ENCODE data around the gene B4GALNT3. TPM values are rescaled to one million over a fixed set of nuclear protein-coding genes. Genes with fewer than 3 reads are reported as not detected.

Gene B4GALNT3
- total RNA-seq, 2 experiments from 2014 or later = 3.4 to 5.4 TPM

GRCh38 chr12:578748-579419 lies 119.1 kb downstream of the B4GALNT3 start:
- no peaks in the 10 kb centered on the region for H4K20me1 ChIP-seq (ENCODE audit: insufficient read depth, low read length)
- no peaks in the 10 kb centered on the region for H3K79me2 ChIP-seq (ENCODE audit: insufficient read depth, low read depth, low read length)
- no peak for DNase-seq (ENCODE audit: low spot score)
- ChIA-PET CTCF (ENCODE audit: unreplicated experiment) (no interaction called here), POLR2A (interaction anchor here (0.6 to 1.3 kb wide), 3 partner anchors 13 to 464 kb away, joined by 3 read pairs; no protein-coding TSS in a partner anchor)
- H3K9me2 ChIP-seq (ENCODE audit: insufficient read depth, low read length) = no peaks in the 10 kb centered on the region
- H2AFZ ChIP-seq (ENCODE audit: low read length) = no peak overlapping the region
- TF ChIP-seq CTCF (conservative IDR thresholded peaks at IDR 0.05; ENCODE audit: low read length) (no peak), EZH2phosphoT487 (IDR thresholded peaks at IDR 0.05; ENCODE audit: borderline replicate concordance, low read depth, low read length) (no peak)
- H3K36me3 ChIP-seq (ENCODE audit: insufficient read depth, low read length) = no peaks in the 10 kb centered on the region
- H3K4me3 ChIP-seq (ENCODE audit: low read depth, low read length, poor library complexity, severe bottlenecking) = no peak overlapping the region
- peaks cover 13% of the 10 kb centered on the region for H3K4me1 ChIP-seq (ENCODE audit: insufficient read depth, low read length, poor library complexity, severe bottlenecking)
- no peaks in the 10 kb centered on the region for H3K9me3 ChIP-seq (ENCODE audit: low read length)
- intact Hi-C loops (cut with micrococcal nuclease; ENCODE audit: unreplicated experiment) = loop anchor here (10.0 kb wide), 2 partner anchors 96 to 516 kb away; no protein-coding TSS in a partner anchor
- H3K27ac ChIP-seq (ENCODE audit: low read depth, low read length, poor library complexity, severe bottlenecking) = no peak overlapping the region
- H3K4me2 ChIP-seq (ENCODE audit: low read length) = no peak overlapping the region
- BruUV-seq (replicated peaks) = no TSS peak

GRCh38 chr12:579420-580110 lies 119.8 kb downstream of the B4GALNT3 start:
- CTCF ChIA-PET (ENCODE audit: unreplicated experiment) = no interaction called here
- H3K9me3 ChIP-seq (ENCODE audit: low read length) = no peaks in the 10 kb centered on the region
- H3K4me1 ChIP-seq (ENCODE audit: insufficient read depth, low read length, poor library complexity, severe bottlenecking) = peaks cover 13% of the 10 kb centered on the region
- H3K27ac ChIP-seq (ENCODE audit: low read depth, low read length, poor library complexity, severe bottlenecking) = no peak overlapping the region
- no peak for DNase-seq (ENCODE audit: low spot score)
- no peak overlapping the region for H3K4me2 ChIP-seq (ENCODE audit: low read length)
- no peaks in the 10 kb centered on the region for H3K79me2 ChIP-seq (ENCODE audit: insufficient read depth, low read depth, low read length)
- BruUV-seq (replicated peaks) = no TSS peak
- no peaks in the 10 kb centered on the region for H4K20me1 ChIP-seq (ENCODE audit: insufficient read depth, low read length)
- H3K4me3 ChIP-seq (ENCODE audit: low read depth, low read length, poor library complexity, severe bottlenecking) = no peak overlapping the region
- no peaks in the 10 kb centered on the region for H3K9me2 ChIP-seq (ENCODE audit: insufficient read depth, low read length)
- intact Hi-C loops (cut with micrococcal nuclease; ENCODE audit: unreplicated experiment) = loop anchor here (10.0 kb wide), 2 partner anchors 95 to 515 kb away; no protein-coding TSS in a partner anchor
- H2AFZ ChIP-seq (ENCODE audit: low read length) = no peak overlapping the region
- TF ChIP-seq CTCF (conservative IDR thresholded peaks at IDR 0.05; ENCODE audit: low read length) (no peak), EZH2phosphoT487 (IDR thresholded peaks at IDR 0.05; ENCODE audit: borderline replicate concordance, low read depth, low read length) (no peak)
- POLR2A ChIA-PET = interaction anchor here (0.6 to 1.3 kb wide), 4 partner anchors 12 to 464 kb away, joined by 3 read pairs; no protein-coding TSS in a partner anchor
- no peaks in the 10 kb centered on the region for H3K36me3 ChIP-seq (ENCODE audit: insufficient read depth, low read length)

GRCh38 chr12:580813-581212 lies 121.1 kb downstream of the B4GALNT3 start:
- Histone ChIP-seq H3K9me3 (ENCODE audit: low read length) (no peaks in the 10 kb centered on the region), H3K27ac (ENCODE audit: low read depth, low read length, poor library complexity, severe bottlenecking) (no peak overlapping the region), H2AFZ (ENCODE audit: low read length) (no peak overlapping the region), H4K20me1 (ENCODE audit: insufficient read depth, low read length) (no peaks in the 10 kb centered on the region), H3K9me2 (ENCODE audit: insufficient read depth, low read length) (no peaks in the 10 kb centered on the region), H3K4me2 (ENCODE audit: low read length) (no peak overlapping the region), H3K4me1 (ENCODE audit: insufficient read depth, low read length, poor library complexity, severe bottlenecking) (peaks cover 10% of the 10 kb centered on the region), H3K79me2 (ENCODE audit: insufficient read depth, low read depth, low read length) (no peaks in the 10 kb centered on the region), H3K4me3 (ENCODE audit: low read depth, low read length, poor library complexity, severe bottlenecking) (no peak overlapping the region), H3K36me3 (ENCODE audit: insufficient read depth, low read length) (no peaks in the 10 kb centered on the region)
- no peak for TF ChIP-seq EZH2phosphoT487 (IDR thresholded peaks at IDR 0.05; ENCODE audit: borderline replicate concordance, low read depth, low read length)
- TF ChIP-seq CTCF (conservative IDR thresholded peaks at IDR 0.05; ENCODE audit: low read length) = no peak
- no TSS peak for BruUV-seq (replicated peaks)
- intact Hi-C loops (cut with micrococcal nuclease; ENCODE audit: unreplicated experiment) = no loop called here
- ChIA-PET POLR2A (no interaction called here), CTCF (ENCODE audit: unreplicated experiment) (no interaction called here)
- DNase-seq (ENCODE audit: low spot score) = no peak

Measured in OCI-LY7 (cell line).